Measurements from ENCODE around the gene TRAPPC14.

The TRAPPC14 gene

GRCh38 chr7:100174582-100174981 is 16.1 kb upstream of the TRAPPC14 start:
- TF ChIP-seq CTCF (IDR thresholded peaks at IDR 0.05) = no peak

GRCh38 chr7:100173806-100174495 is 15.4 kb upstream of the TRAPPC14 start:
- no peak for TF ChIP-seq CTCF (IDR thresholded peaks at IDR 0.05)

- no peak for TF ChIP-seq CTCF (IDR thresholded peaks at IDR 0.05)
These were observed 13.3 kb upstream of the TRAPPC14 start for GRCh38 chr7:100171840-100172239.

- no peak for TF ChIP-seq CTCF (IDR thresholded peaks at IDR 0.05)
These were observed 12.7 kb upstream of the TRAPPC14 start for GRCh38 chr7:100171087-100171681.

GRCh38 chr7:100170101-100170897 is 11.8 kb upstream of the TRAPPC14 start:
- TF ChIP-seq CTCF (IDR thresholded peaks at IDR 0.05) = no peak

- no peak for TF ChIP-seq CTCF (IDR thresholded peaks at IDR 0.05)
These were observed 10.8 kb upstream of the TRAPPC14 start for GRCh38 chr7:100169147-100169850.

GRCh38 chr7:100167912-100168323 is 9.4 kb upstream of the TRAPPC14 start:
- TF ChIP-seq CTCF (IDR thresholded peaks at IDR 0.05) = no peak

All from LNCAP (cell line).